Heart right ventricle (tissue), 16 donors: ENCODE results near the gene PSMB3. TPM values are rescaled to one million over a fixed set of nuclear protein-coding genes. Genes with fewer than 3 reads are reported as not detected.

Experiments used
- ATAC-seq, 8 donors: fragments of 200-7000 bp; cut with Tn5 transposase; one replicate each; pipeline ENCODE4 v1.9.1; 2020; ENCODE audit warnings: mild to moderate bottlenecking in 8 of 8, moderate library complexity in 8 of 8, moderate number of reproducible peaks in 1 of 8
- DNase-seq, 2 donors: peaks; one replicate each; pipeline ENCODE4 v3.0.0-alpha.2; 2020
- H3K27ac ChIP-seq, 10 donors: fragments of 200-600 bp; sonication (generic) in 2 of 10; one replicate each; pipeline versions ENCODE4 v1.5.0 to v1.8.0; 2020 to 2022; ENCODE audit warnings: mild to moderate bottlenecking in 3 of 10
- H3K27me3 ChIP-seq, 7 donors: fragments of 200-600 bp; one replicate each; pipeline ENCODE4 v1.8.0; 2021 to 2022; ENCODE audit warnings: mild to moderate bottlenecking in 2 of 7
- H3K36me3 ChIP-seq, 9 donors: fragments of 200-600 bp; sonication (generic) in 1 of 9; one replicate each; pipeline versions ENCODE4 v1.5.0 to v1.8.0; 2020 to 2022; ENCODE audit warnings: mild to moderate bottlenecking in 2 of 9
- H3K4me1 ChIP-seq, 9 donors: fragments of 200-600 bp; sonication (generic) in 1 of 9; one replicate each; pipeline versions ENCODE4 v1.5.0 to v1.8.0; 2020 to 2022; ENCODE audit warnings: mild to moderate bottlenecking in 4 of 9
- H3K4me3 ChIP-seq, 10 donors: fragments of 200-600 bp; sonication (generic) in 2 of 10; one replicate each; pipeline versions ENCODE4 v1.5.0 to v1.8.0; 2020 to 2022; ENCODE audit warnings: mild to moderate bottlenecking in 7 of 10, moderate library complexity in 2 of 10
- H3K9me3 ChIP-seq, 11 donors: fragments of 200-600 bp in 10 of 11; sonication (generic) in 2 of 11; one replicate each; pipeline versions ENCODE4 v1.5.0 to v1.8.0; 2013 to 2022; ENCODE audit warnings: mild to moderate bottlenecking in 2 of 11, control low read depth in 1 of 11, moderate library complexity in 1 of 11
- CTCF ChIP-seq, 9 donors: fragments of 200-600 bp; sonication (generic) in 2 of 9; IDR thresholded peaks; one replicate each; pipeline versions ENCODE4 v1.5.0 to v1.8.0; 2021 to 2022; ENCODE audit warnings: antibody characterized with exemption in 9 of 9, mild to moderate bottlenecking in 5 of 9, moderate library complexity in 1 of 9
- WGBS, 2 donors: extraction: QIAGEN DNeasy Blood & Tissue Kit; methylation state at CpG; one replicate each; pipeline ENCODE4 v1.1.7; 2013; ENCODE audit warnings: inconsistent platforms in 1 of 2; 5-methylcytosine and 5-hydroxymethylcytosine counted together
- intact Hi-C, 10 donors: fragments of 100-400 bp; cut with DNase I; formaldehyde crosslinking; loops; one replicate each; pipeline versions ENCODE4 v1.11.1 to v1.14.2; 2022
- polyA plus RNA-seq, 2 donors: library from polyadenylated mRNA; stranded (reverse); fragments of 200-250 nt; gene quantifications; one replicate each; pipeline ENCODE4 v1.2.3, GENCODE V29; 2013
- total RNA-seq, 10 donors: library from RNA; stranded (reverse); fragmentation: NEBNext Ultra II Directional in 3 of 10; extraction: Animal tissue kit (Norgen Biotek cat#: 25700) in 3 of 10; gene quantifications; one replicate each; pipeline versions ENCODE4 v1.2.1 to v1.2.4, GENCODE V29; 2021 to 2023
- donor health status: Arrhythmogenic right ventricular cardiomyopathy.
- donor health status: ischemic (EF 13 %, LVEDD 7.1; RV severe dilation, severe dysfunction).
- donor health status: healthy with polysubstance abuse.
- donor health status: DM: no; HTN: yes; CAD: no.
- donor health status: DM: no; HTN: no; CAD: no.
- donor health status: ischemic (EF 25% LVEDD 6.9; RV normal size, moderate dysfunction).
- donor health status: ischemic (EF 25% LVEDD 5.7; RV mildly dilated, moderate dysfunction).
- donor health status: healthy.
- donor health status: DM: yes; HTN: yes; CAD: no.
- donor health status: Ischemic cardiomyopathy.
- donor health status: ischemic (EF 35%, LVEDD 5.7; RV mildly dilated, moderate dysfunction).
- donor health status: nonischemic (EF 11% LVEDD 7.7; RV severe dilation, severe dysfunction).
- donor health status: DM: yes; HTN: yes; CAD: no.
- donor health status: PGD.
- donor health status: ischemic (EF 29% LVEDD 5.4; RV normal size, mild dysfunction).
- donor health status: nonischemic (EF 23%, LVEDD 6.1; RV moderate dilation, normal function).

Gene PSMB3
- total and polyA plus RNA-seq, 12 donors, result 148 to 379 (median 165) TPM

- peaks cover 0 to 15% (median 8%) of the 10 kb centered on the region in 9 donors for H3K36me3 ChIP-seq
- H3K27ac ChIP-seq, result peak overlapping the region in 6 of 10 donors; percentile 10 to 88 (median 78)
- no peak overlapping the region for H3K4me3 ChIP-seq
- H3K4me1 ChIP-seq, result peaks cover 12 to 73% (median 60%) of the 10 kb centered on the region in 9 donors
- intact Hi-C loops, result loop anchor here in 1 of 10 donors (5.0 kb wide), 1 partner anchor 36 kb away; the partner anchor contains the start of gene MLLT6
- peaks cover 0 to 28% (median 0%) of the 10 kb centered on the region in 7 donors for H3K27me3 ChIP-seq
- no peak for TF ChIP-seq CTCF (IDR thresholded peaks at IDR 0.05)
- ATAC-seq, result no peak
- no peak for DNase-seq
- 73 to 77% methylated on average over 4 of the region's 4 CpGs for WGBS, 2 donors
- no peaks in the 10 kb centered on the region for H3K9me3 ChIP-seq
These were observed 8.9 kb upstream of the PSMB3 start for GRCh38 chr17:38743556-38744171.

- Histone ChIP-seq H3K36me3 (no peaks in the 10 kb centered on the region), H3K4me3 (no peak overlapping the region), H3K27ac (peak overlapping the region in 5 of 10 donors; percentile 17 to 96 (median 92)), H3K4me1 (peaks cover 12 to 89% (median 78%) of the 10 kb centered on the region in 9 donors), H3K9me3 (no peaks in the 10 kb centered on the region), H3K27me3 (peaks cover 0 to 46% (median 0%) of the 10 kb centered on the region in 7 donors)
- TF ChIP-seq CTCF (IDR thresholded peaks at IDR 0.05), result no peak
- no peak for ATAC-seq
- WGBS, 2 donors, result 33 to 52% methylated on average over 4 of the region's 4 CpGs
- intact Hi-C loops, result loop anchor here in 1 of 10 donors (5.0 kb wide), 1 partner anchor 43 kb away; no protein-coding TSS in a partner anchor
- DNase-seq, result no peak
These were observed 7.0 kb upstream of the PSMB3 start for GRCh38 chr17:38745545-38745944.

GRCh38 chr17:38746004-38746848 is 6.3 kb upstream of the PSMB3 start:
- peaks cover 10 to 89% (median 78%) of the 10 kb centered on the region in 9 donors for H3K4me1 ChIP-seq
- no peaks in the 10 kb centered on the region for H3K9me3 ChIP-seq
- no peak for ATAC-seq
- H3K27ac ChIP-seq, result peak overlapping the region in 9 of 10 donors; percentile 90 to 99 (median 96)
- intact Hi-C loops, result loop anchor here in 2 of 10 donors (2.0 to 5.0 kb wide), 2 partner anchors 15 to 44 kb away; partner anchors contain the start of gene CISD3 (in 1 of the 2)
- H3K36me3 ChIP-seq, result no peaks in the 10 kb centered on the region
- no peak for TF ChIP-seq CTCF (IDR thresholded peaks at IDR 0.05)
- 48 to 58% methylated on average over 8 of the region's 8 CpGs for WGBS, 2 donors
- no peak for DNase-seq
- peak overlapping the region in 9 of 10 donors; percentile 67 to 99 (median 89) for H3K4me3 ChIP-seq
- H3K27me3 ChIP-seq, result peaks cover 0 to 52% (median 0%) of the 10 kb centered on the region in 7 donors

- no peak for TF ChIP-seq CTCF (IDR thresholded peaks at IDR 0.05)
- Histone ChIP-seq H3K9me3 (no peaks in the 10 kb centered on the region), H3K27ac (peak overlapping the region; percentile 73 to 99 (median 94)), H3K36me3 (no peaks in the 10 kb centered on the region), H3K4me1 (peaks cover 7 to 87% (median 78%) of the 10 kb centered on the region in 9 donors), H3K27me3 (peaks cover 0 to 52% (median 0%) of the 10 kb centered on the region in 7 donors), H3K4me3 (peak overlapping the region; percentile 67 to 99 (median 90))
- DNase-seq, result no peak
- no peak for ATAC-seq
- intact Hi-C loops, result loop anchor here in 2 of 10 donors (2.0 to 5.0 kb wide), 2 partner anchors 16 to 45 kb away; partner anchors contain the start of gene CISD3 (in 1 of the 2)
- WGBS, 2 donors, result 6 to 12% methylated on average over 20 to 21 of the region's 21 CpGs
These were observed 5.6 kb upstream of the PSMB3 start for GRCh38 chr17:38746849-38747462.
